Measurements from ENCODE around the gene EZH2.

Gene EZH2

GRCh38 chr7:148835854-148836253 is 48.2 kb downstream of the EZH2 start:
- TF ChIP-seq CTCF (IDR thresholded peaks at IDR 0.05; ENCODE audit: borderline replicate concordance, extremely low read depth, low read length, poor library complexity, severe bottlenecking) (no peak), EZH2 (IDR thresholded peaks at IDR 0.05; ENCODE audit: borderline replicate concordance, low read depth, low read length, severe bottlenecking) (no peak)
- Histone ChIP-seq H2AFZ (ENCODE audit: low read depth, low read length) (no peak overlapping the region), H3K79me2 (ENCODE audit: insufficient read depth, low read length) (peaks cover 97% of the 10 kb centered on the region), H3K4me1 (ENCODE audit: insufficient read depth, low read length) (no peaks in the 10 kb centered on the region), H4K20me1 (ENCODE audit: insufficient read depth, low read length) (peaks cover 62% of the 10 kb centered on the region), H3K4me3 (ENCODE audit: low read depth in 1 of 2, low read length in 2 of 2) (no peak overlapping the region), H3K9ac (ENCODE audit: low read depth, low read length) (no peak overlapping the region), H3K27ac (ENCODE audit: low read length) (no peak overlapping the region), H3K27me3 (ENCODE audit: insufficient read depth, low read length, poor library complexity) (no peaks in the 10 kb centered on the region), H3K36me3 (ENCODE audit: insufficient read depth, low read length) (peaks cover 75% of the 10 kb centered on the region), H3K4me2 (ENCODE audit: insufficient read depth, low read length) (no peak overlapping the region), H3K9me3 (ENCODE audit: insufficient read depth, low read length, severe bottlenecking) (no peaks in the 10 kb centered on the region)
- DNase-seq (no peak), ATAC-seq (ENCODE audit: insufficient read depth, low read depth) (no peak)

GRCh38 chr7:148834605-148835004 is 49.5 kb downstream of the EZH2 start:
- no peak overlapping the region for H3K27ac ChIP-seq (ENCODE audit: low read length)
- H3K36me3 ChIP-seq (ENCODE audit: insufficient read depth, low read length) = peaks cover 83% of the 10 kb centered on the region
- no peaks in the 10 kb centered on the region for H3K27me3 ChIP-seq (ENCODE audit: insufficient read depth, low read length, poor library complexity)
- TF ChIP-seq EZH2 (IDR thresholded peaks at IDR 0.05; ENCODE audit: borderline replicate concordance, low read depth, low read length, severe bottlenecking) (no peak), CTCF (IDR thresholded peaks at IDR 0.05; ENCODE audit: borderline replicate concordance, extremely low read depth, low read length, poor library complexity, severe bottlenecking) (no peak)
- peaks cover 69% of the 10 kb centered on the region for H4K20me1 ChIP-seq (ENCODE audit: insufficient read depth, low read length)
- no peaks in the 10 kb centered on the region for H3K9me3 ChIP-seq (ENCODE audit: insufficient read depth, low read length, severe bottlenecking)
- no peak overlapping the region for H3K4me3 ChIP-seq (ENCODE audit: low read depth in 1 of 2, low read length in 2 of 2)
- no peak overlapping the region for H3K4me2 ChIP-seq (ENCODE audit: insufficient read depth, low read length)
- H2AFZ ChIP-seq (ENCODE audit: low read depth, low read length) = no peak overlapping the region
- no peak for DNase-seq
- peaks cover 97% of the 10 kb centered on the region for H3K79me2 ChIP-seq (ENCODE audit: insufficient read depth, low read length)
- no peaks in the 10 kb centered on the region for H3K4me1 ChIP-seq (ENCODE audit: insufficient read depth, low read length)
- no peak overlapping the region for H3K9ac ChIP-seq (ENCODE audit: low read depth, low read length)
- ATAC-seq (ENCODE audit: insufficient read depth, low read depth) = no peak

GRCh38 chr7:148831782-148832181 is 52.3 kb downstream of the EZH2 start:
- Histone ChIP-seq H3K27ac (ENCODE audit: low read length) (no peak overlapping the region), H3K9me3 (ENCODE audit: insufficient read depth, low read length, severe bottlenecking) (no peaks in the 10 kb centered on the region), H2AFZ (ENCODE audit: low read depth, low read length) (no peak overlapping the region), H3K79me2 (ENCODE audit: insufficient read depth, low read length) (peaks cover 90% of the 10 kb centered on the region), H3K4me1 (ENCODE audit: insufficient read depth, low read length) (no peaks in the 10 kb centered on the region), H3K9ac (ENCODE audit: low read depth, low read length) (no peak overlapping the region), H3K4me2 (ENCODE audit: insufficient read depth, low read length) (no peak overlapping the region), H3K4me3 (ENCODE audit: low read depth in 1 of 2, low read length in 2 of 2) (no peak overlapping the region), H4K20me1 (ENCODE audit: insufficient read depth, low read length) (peaks cover 48% of the 10 kb centered on the region), H3K36me3 (ENCODE audit: insufficient read depth, low read length) (peaks cover 86% of the 10 kb centered on the region), H3K27me3 (ENCODE audit: insufficient read depth, low read length, poor library complexity) (no peaks in the 10 kb centered on the region)
- DNase-seq (no peak), ATAC-seq (ENCODE audit: insufficient read depth, low read depth) (no peak)
- TF ChIP-seq CTCF (IDR thresholded peaks at IDR 0.05; ENCODE audit: borderline replicate concordance, extremely low read depth, low read length, poor library complexity, severe bottlenecking) = no peak
- TF ChIP-seq EZH2 (IDR thresholded peaks at IDR 0.05; ENCODE audit: borderline replicate concordance, low read depth, low read length, severe bottlenecking) = no peak

Data from DND-41 (cell line).